Parathyroid adenoma (tissue), 2 donors: Measurements from ENCODE around the gene KHSRP.

ENCODE experiments used
- H2AFZ ChIP-seq: fragments of 300-600 bp; sonication (generic); one replicate; pipeline ENCODE4 v1.7.0; 2017; ENCODE audit warnings: antibody characterized with exemption, mild to moderate bottlenecking
- H3K27ac ChIP-seq: fragments of 300-600 bp; sonication (generic); one replicate; pipeline ENCODE4 v1.7.0; 2017
- H3K27me3 ChIP-seq: fragments of 300-600 bp; sonication (generic); one replicate; pipeline ENCODE4 v1.7.0; 2017; ENCODE audit warnings: low read length; ENCODE audit not compliant: control insufficient read depth, insufficient read depth
- H3K36me3 ChIP-seq: fragments of 300-600 bp; sonication (generic); one replicate; pipeline ENCODE4 v1.7.0; 2017; ENCODE audit warnings: low read length; ENCODE audit not compliant: control insufficient read depth, insufficient read depth
- H3K4me1 ChIP-seq: fragments of 300-600 bp; sonication (generic); one replicate; pipeline ENCODE4 v1.7.0; 2017; ENCODE audit warnings: control low read depth
- H3K4me2 ChIP-seq: fragments of 300-600 bp; sonication (generic); one replicate; pipeline ENCODE4 v1.7.0; 2017; ENCODE audit warnings: low read length
- H3K4me3 ChIP-seq: fragments of 300-600 bp; sonication (generic); one replicate; pipeline ENCODE4 v1.7.0; 2017; ENCODE audit warnings: low read depth, low read length
- H3K79me2 ChIP-seq: fragments of 300-600 bp; sonication (generic); one replicate; pipeline ENCODE4 v1.7.0; 2017; ENCODE audit warnings: control low read depth
- H3K9ac ChIP-seq: fragments of 300-600 bp; sonication (generic); one replicate; pipeline ENCODE4 v1.7.0; 2017; ENCODE audit warnings: mild to moderate bottlenecking
- H3K9me3 ChIP-seq: fragments of 300-600 bp; sonication (generic); one replicate; pipeline ENCODE4 v1.7.0; 2017; ENCODE audit warnings: low read length; ENCODE audit not compliant: control insufficient read depth
- TF ChIP-seq, protein P1 (sequence below): fragments of 300-600 bp; sonication (generic); IDR thresholded peaks from one replicate; pipeline ENCODE4 v1.7.0; 2017; ENCODE audit warnings: antibody characterized with exemption, mild to moderate bottlenecking
- donor health status: primary hyperparathyroidism.

The KHSRP gene

DNA sequence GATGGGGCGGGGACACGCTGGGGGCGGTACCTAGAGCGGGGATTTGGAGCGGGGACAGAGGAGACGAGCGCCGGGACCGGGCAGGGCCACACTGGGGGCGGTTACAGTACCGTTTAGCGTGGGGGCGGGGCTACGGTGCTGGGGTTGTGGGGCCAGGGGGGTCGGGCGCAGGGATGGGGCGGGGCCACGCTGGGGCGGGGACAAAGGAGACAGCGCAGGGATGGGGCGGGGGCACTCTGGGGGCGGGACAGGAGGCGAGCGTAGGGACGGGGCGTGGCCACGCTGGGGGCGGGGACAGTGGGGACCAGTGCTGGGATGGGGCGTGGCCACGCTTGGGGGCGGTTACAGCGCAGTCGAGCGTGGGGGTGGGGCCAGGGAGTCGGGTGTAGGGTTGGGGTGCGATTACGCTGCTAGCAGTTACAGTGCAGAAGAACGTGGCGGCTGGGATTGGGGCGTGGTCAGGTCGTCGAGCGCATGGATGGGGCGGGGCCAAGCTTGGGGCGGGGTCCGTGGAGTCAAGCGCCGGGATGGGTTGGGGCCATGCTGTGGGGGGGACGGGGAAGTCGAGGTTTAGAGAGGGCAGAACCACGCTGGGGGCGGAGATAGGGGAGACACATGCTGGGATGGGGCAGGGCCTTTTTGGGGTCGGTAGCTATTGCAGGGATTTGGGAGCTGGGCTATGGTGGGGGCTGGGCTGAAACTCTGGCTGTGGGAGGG is 51.4 kb downstream of the KHSRP start:
- Histone ChIP-seq H3K36me3 (no peaks in the 10 kb centered on the region), H2AFZ (peak overlapping the region; percentile 96), H3K79me2 (no peaks in the 10 kb centered on the region), H3K27me3 (no peaks in the 10 kb centered on the region), H3K9me3 (no peaks in the 10 kb centered on the region), H3K4me2 (peak overlapping the region; percentile 97), H3K4me1 (no peaks in the 10 kb centered on the region), H3K27ac (peak overlapping the region; percentile 100), H3K4me3 (peak overlapping the region; percentile 99), H3K9ac (peak overlapping the region; percentile 99)
- TF ChIP-seq, protein P1, sequence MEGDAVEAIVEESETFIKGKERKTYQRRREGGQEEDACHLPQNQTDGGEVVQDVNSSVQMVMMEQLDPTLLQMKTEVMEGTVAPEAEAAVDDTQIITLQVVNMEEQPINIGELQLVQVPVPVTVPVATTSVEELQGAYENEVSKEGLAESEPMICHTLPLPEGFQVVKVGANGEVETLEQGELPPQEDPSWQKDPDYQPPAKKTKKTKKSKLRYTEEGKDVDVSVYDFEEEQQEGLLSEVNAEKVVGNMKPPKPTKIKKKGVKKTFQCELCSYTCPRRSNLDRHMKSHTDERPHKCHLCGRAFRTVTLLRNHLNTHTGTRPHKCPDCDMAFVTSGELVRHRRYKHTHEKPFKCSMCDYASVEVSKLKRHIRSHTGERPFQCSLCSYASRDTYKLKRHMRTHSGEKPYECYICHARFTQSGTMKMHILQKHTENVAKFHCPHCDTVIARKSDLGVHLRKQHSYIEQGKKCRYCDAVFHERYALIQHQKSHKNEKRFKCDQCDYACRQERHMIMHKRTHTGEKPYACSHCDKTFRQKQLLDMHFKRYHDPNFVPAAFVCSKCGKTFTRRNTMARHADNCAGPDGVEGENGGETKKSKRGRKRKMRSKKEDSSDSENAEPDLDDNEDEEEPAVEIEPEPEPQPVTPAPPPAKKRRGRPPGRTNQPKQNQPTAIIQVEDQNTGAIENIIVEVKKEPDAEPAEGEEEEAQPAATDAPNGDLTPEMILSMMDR: no peak

DNA sequence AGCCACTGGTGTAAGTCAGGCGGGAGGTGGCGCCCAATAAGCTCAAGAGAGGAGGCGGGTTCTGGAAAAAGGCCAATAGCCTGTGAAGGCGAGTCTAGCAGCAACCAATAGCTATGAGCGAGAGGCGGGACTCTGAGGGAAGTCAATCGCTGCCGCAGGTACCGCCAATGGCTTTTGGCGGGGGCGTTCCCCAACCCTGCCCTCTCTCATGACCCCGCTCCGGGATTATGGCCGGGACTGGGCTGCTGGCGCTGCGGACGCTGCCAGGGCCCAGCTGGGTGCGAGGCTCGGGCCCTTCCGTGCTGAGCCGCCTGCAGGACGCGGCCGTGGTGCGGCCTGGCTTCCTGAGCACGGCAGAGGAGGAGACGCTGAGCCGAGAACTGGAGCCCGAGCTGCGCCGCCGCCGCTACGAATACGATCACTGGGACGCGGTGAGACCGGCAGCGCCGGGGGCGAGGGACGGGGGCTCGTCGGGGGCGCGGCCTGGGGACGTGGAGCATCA is 52.0 kb downstream of the KHSRP start, which contains the start of gene ALKBH7:
Gene ALKBH7, plus strand, starts transcription at position 201 of the 502 bp plus-strand sequence. Its CDS starts 27 bp downstream, at position 228.
- Histone ChIP-seq H3K36me3 (no peaks in the 10 kb centered on the region), H3K4me1 (no peaks in the 10 kb centered on the region), H3K4me3 (peak within 1 kb of the TSS; percentile 99), H3K27me3 (no peaks in the 10 kb centered on the region), H3K79me2 (no peaks in the 10 kb centered on the region), H2AFZ (peak within 1 kb of the TSS; percentile 96), H3K9me3 (no peaks in the 10 kb centered on the region), H3K9ac (peak within 1 kb of the TSS; percentile 99), H3K27ac (peak within 1 kb of the TSS; percentile 100), H3K4me2 (peak within 1 kb of the TSS; percentile 97)
- TF ChIP-seq, protein P1: peak; percentile 2

DNA sequence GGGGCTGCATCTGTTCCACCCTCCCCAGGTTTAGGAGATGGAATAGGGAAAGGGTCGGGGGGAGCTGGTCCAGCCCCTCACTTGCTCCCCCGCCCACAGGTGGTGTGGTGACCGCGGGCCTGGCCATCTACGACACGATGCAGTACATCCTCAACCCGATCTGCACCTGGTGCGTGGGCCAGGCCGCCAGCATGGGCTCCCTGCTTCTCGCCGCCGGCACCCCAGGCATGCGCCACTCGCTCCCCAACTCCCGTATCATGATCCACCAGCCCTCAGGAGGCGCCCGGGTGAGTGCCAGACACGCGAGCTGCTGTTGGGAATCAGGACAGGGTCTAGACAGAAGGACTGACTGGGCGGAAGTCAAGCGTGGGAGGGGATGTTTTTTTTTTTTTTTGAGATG is 60.3 kb downstream of the KHSRP start:
- Histone ChIP-seq H3K36me3 (no peaks in the 10 kb centered on the region), H3K9ac (no peak overlapping the region), H3K27ac (no peak overlapping the region), H3K4me3 (no peak overlapping the region), H3K27me3 (no peaks in the 10 kb centered on the region), H3K4me2 (no peak overlapping the region), H3K79me2 (no peaks in the 10 kb centered on the region), H3K4me1 (peaks cover 5% of the 10 kb centered on the region), H3K9me3 (no peaks in the 10 kb centered on the region), H2AFZ (no peak overlapping the region)
- TF ChIP-seq, protein P1: no peak
